HepG2 (cell line): Measurements from ENCODE around the gene TMEM8B. TPM values are rescaled to one million over a fixed set of nuclear protein-coding genes. Genes with fewer than 3 reads are reported as not detected.

Experiments
- ATAD3A ChIP-seq: sonication (generic); formaldehyde crosslinking; IDR thresholded peaks from 2 replicates; pipeline ENCODE4 v1.4.0; 2020; ENCODE audit warnings: missing genetic modification reagents
- HOMEZ ChIP-seq: IDR thresholded peaks from 2 replicates; pipeline ENCODE4 v1.6.1; 2016; ENCODE audit warnings: low read depth
- ZNF256 ChIP-seq: sonication (generic); formaldehyde crosslinking; conservative IDR thresholded peaks from 2 replicates; pipeline ENCODE4 v1.4.0; 2020; ENCODE audit warnings: missing genetic modification reagents
- ZNF816 ChIP-seq: sonication (generic); formaldehyde crosslinking; IDR thresholded peaks from 2 replicates; pipeline ENCODE4 v1.8.0; 2022; ENCODE audit warnings: missing genetic modification reagents, mild to moderate bottlenecking, borderline replicate concordance
- polyA plus RNA-seq, 8 experiments: library from polyadenylated mRNA; depleted of rRNA in 3 of 8; stranded (reverse) in 7 of 8; unstranded in 1 of 8; fragments of >200 nt; fragmentation: Illumina TruSeq in 4 of 8; extraction: Trizol in 4 of 8; gene quantifications; 2 replicates each; pipeline versions ENCODE4 v1.2.1 to v1.2.3, GENCODE V29; 2011 to 2016; ENCODE audit warnings: low read depth in 4 of 8, missing spikeins in 1 of 8, mixed read lengths in 1 of 8; ENCODE audit not compliant: insufficient read depth in 1 of 8
- total RNA-seq, 5 experiments: library from RNA; depleted of rRNA; stranded (reverse); fragments of >200 nt; fragmentation: Illumina TruSeq; extraction: Trizol; gene quantifications; 2 replicates each; pipeline ENCODE4 v1.2.3, GENCODE V29; 2016; ENCODE audit warnings: low read depth in 1 of 5
- TF ChIP-seq, protein P1 (sequence below): sonication (generic); formaldehyde crosslinking; IDR thresholded peaks from one replicate; pipeline ENCODE4 v1.5.1; 2020; ENCODE audit warnings: mild to moderate bottlenecking, missing genetic modification reagents; ENCODE audit errors: not compliant biosample characterization

Gene TMEM8B
- total and polyA plus RNA-seq, 2 of the 13 experiments (the other 11 are each of a cell fraction or from before 2014, with no cell fraction given): 2.1 to 2.7 TPM

GRCh38 chr9:35911690-35912089 is 82.7 kb downstream of the TMEM8B start (continued):
- TF ChIP-seq, protein P1, sequence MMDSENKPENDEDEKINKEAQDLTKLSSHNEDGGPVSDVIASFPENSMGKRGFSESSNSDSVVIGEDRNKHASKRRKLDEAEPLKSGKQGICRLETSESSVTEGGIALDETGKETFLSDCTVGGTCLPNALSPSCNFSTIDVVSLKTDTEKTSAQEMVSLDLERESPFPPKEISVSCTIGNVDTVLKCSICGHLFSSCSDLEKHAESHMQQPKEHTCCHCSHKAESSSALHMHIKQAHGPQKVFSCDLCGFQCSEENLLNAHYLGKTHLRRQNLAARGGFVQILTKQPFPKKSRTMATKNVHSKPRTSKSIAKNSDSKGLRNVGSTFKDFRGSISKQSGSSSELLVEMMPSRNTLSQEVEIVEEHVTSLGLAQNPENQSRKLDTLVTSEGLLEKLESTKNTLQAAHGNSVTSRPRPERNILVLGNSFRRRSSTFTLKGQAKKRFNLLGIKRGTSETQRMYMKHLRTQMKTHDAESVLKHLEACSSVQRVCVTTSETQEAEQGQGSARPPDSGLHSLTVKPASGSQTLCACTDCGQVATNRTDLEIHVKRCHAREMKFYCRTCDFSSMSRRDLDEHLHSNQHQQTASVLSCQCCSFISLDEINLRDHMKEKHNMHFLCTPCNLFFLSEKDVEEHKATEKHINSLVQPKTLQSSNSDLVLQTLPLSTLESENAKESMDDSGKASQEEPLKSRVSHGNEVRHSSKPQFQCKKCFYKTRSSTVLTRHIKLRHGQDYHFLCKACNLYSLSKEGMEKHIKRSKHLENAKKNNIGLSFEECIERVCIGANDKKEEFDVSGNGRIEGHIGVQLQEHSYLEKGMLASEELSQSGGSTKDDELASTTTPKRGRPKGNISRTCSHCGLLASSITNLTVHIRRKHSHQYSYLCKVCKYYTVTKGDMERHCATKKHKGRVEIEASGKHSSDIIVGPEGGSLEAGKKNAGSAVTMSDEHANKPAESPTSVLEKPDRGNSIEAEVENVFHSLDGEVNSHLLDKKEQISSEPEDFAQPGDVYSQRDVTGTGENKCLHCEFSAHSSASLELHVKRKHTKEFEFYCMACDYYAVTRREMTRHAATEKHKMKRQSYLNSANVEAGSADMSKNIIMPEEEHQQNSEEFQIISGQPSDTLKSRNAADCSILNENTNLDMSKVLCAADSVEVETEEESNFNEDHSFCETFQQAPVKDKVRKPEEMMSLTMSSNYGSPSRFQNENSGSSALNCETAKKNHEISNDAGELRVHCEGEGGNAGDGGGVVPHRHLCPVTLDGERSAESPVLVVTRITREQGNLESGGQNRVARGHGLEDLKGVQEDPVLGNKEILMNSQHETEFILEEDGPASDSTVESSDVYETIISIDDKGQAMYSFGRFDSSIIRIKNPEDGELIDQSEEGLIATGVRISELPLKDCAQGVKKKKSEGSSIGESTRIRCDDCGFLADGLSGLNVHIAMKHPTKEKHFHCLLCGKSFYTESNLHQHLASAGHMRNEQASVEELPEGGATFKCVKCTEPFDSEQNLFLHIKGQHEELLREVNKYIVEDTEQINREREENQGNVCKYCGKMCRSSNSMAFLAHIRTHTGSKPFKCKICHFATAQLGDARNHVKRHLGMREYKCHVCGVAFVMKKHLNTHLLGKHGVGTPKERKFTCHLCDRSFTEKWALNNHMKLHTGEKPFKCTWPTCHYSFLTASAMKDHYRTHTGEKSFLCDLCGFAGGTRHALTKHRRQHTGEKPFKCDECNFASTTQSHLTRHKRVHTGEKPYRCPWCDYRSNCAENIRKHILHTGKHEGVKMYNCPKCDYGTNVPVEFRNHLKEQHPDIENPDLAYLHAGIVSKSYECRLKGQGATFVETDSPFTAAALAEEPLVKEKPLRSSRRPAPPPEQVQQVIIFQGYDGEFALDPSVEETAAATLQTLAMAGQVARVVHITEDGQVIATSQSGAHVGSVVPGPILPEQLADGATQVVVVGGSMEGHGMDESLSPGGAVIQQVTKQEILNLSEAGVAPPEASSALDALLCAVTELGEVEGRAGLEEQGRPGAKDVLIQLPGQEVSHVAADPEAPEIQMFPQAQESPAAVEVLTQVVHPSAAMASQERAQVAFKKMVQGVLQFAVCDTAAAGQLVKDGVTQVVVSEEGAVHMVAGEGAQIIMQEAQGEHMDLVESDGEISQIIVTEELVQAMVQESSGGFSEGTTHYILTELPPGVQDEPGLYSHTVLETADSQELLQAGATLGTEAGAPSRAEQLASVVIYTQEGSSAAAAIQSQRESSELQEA (CRISPR knock-in tag): no peak
- TF ChIP-seq HOMEZ (CRISPR knock-in tag) (no peak), ATAD3A (CRISPR knock-in tag) (no peak), ZNF816 (CRISPR knock-in tag) (no peak), ZNF256 (CRISPR knock-in tag) (no peak)
